HG02840 (cell line): ENCODE measurements around the gene TMEM209.
"Not testable (repeated sequence)": the region's sequence is repeated elsewhere in the genome, so short reads cannot be mapped to it uniquely, and the experiment has no call there.

Experiments
- ATAC-seq: cut with Tn5 transposase; IDR thresholded peaks from one replicate; pipeline ENCODE4 v1.9.1; 2021; ENCODE audit warnings: mild to moderate bottlenecking, moderate library complexity, moderate number of reproducible peaks; ENCODE audit not compliant: unreplicated experiment, low FRiP score

TMEM209 gene

DNA sequence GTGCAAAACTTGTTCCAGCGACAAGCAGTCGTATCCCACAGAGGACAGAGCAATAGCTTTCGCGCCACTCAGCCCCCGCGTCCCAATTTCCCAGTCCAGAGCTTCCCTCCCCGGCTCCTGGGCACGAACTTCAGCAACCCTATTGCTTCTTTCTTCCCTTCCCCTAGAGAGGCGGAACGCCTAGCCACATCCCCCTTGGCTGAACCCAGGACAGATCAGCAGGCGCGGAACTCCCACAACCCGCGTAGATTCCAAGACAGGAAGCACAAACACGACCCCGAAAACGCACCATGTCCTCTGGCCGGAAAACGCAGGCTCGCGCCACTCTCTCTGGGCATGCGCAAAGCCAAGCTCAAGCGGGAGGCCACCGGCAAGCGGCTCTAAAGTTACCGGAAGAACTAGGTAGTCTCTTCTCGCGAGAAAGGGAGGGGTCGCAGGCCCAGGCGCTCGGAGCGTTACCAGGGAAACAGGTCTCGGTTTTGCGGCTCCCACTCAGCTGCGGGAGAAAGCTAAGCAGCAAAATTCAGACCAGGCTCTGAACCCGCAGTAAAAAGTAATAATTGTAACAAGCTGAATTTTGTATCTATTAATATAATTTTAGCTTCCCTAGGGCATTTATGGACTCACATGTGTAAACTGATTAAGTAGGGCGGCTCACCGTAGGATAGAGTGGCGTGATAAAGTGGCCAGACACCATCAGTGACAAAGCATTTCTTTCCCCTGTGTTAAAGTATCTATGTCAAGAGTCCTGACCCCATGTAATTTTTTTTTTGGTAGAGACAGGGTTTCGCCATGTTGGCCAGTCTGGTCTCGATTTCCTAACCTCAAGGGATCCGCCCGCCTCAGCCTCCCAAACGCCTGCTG lies at the start of gene TMEM209:
Gene TMEM209 (minus strand): TSS at position 323 of the 864 bp plus-strand sequence. CDS start 31 bp downstream, at position 292.
- ATAC-seq = peak; percentile 94

DNA sequence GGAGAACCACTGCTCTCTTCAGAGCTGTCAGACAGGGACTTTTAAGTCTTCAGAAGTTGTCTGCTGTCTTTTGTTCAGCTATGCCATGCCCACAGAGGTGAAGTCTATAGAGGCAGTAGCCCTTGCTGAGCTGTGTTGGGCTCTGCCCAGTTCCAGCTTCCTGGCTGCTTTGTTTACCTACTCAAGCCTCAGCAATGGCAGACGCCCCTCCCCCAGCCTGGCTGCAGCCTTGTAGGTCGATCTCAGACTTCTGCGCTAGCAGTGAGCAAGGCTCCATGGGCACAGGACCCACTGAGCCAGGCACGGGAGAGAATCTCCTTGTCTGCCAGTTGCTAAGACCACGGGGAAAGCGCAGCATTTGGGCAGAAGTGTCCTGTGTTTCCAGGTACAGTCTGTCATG lies 49.3 kb upstream of the TMEM209 start:
- ATAC-seq = no peak

DNA sequence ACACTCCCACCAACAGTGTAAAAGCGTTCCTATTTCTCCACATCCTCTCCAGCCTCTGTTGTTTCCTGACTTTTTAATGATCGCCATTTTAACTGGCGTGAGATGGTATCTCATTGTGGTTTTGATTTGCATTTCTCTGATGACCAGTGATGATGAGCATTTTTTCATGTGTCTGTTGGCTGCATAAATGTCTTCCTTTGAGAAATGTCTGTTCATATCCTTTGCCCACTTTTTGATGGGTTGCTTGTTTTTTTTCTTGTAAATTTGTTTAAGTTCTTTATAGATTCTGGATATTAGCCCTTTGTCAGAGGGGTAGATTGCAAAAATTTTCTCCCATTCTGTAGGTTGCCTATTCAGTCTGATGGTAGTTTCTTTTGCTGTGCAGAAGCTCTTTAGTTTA lies 44.4 kb upstream of the TMEM209 start:
- not testable (repeated sequence) for ATAC-seq

DNA sequence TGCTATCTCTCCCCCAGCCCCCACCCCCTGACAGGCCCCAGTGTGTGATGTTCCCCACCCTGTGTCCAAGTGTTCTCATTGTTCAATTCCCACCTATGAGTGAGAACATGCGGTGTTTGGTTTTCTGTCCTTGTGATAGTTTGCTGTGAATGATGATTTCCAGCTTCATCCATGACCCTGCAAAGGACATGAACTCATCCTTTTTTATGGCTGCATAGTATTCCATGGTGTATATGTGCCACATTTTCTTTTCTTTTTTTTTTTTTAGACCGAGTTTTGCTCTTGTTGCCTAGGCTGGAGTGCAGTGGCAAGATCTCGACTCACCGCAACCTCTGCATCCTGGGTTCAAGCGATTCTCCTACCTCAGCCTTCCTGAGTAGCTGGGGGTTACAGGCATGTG lies 43.6 kb upstream of the TMEM209 start:
- ATAC-seq = not testable (repeated sequence)

DNA sequence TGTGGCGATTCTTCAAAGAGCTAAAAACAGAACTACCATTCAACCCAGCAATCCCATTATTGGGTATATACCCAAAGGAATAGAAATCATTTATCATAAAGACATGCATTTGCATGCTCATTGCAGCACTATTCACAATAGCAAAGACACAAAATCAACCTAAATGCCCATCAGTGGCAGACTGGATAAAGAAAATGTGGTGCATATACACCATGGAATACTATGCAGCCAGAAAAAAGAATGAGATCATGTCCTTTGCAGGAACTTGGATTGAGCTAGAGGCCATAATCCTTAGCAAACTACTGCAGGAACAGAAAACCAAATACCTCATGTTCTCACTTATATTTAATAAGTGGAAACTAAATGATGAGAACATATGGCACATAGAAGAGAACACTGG lies 41.3 kb upstream of the TMEM209 start:
- not testable (repeated sequence) for ATAC-seq

DNA sequence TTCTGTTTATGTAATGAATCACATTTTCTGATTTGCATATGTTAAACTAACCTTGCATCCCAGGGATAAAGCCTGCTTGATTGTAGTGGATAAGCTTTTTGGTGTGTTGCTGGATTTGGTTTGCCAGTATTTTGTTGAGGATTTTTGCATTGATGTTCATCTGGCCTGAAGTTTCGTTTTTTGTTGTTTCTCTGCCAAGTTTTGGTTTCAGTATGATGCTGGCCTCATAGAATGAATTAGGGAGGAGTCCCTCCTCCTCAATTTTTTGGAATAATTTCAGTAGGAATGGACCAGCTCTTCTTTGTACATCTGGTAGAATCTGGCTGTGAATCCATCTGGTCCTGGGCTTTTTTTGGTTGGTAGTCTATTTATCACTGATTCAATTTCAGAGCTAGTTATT lies 38.3 kb upstream of the TMEM209 start:
- not testable (repeated sequence) for ATAC-seq

DNA sequence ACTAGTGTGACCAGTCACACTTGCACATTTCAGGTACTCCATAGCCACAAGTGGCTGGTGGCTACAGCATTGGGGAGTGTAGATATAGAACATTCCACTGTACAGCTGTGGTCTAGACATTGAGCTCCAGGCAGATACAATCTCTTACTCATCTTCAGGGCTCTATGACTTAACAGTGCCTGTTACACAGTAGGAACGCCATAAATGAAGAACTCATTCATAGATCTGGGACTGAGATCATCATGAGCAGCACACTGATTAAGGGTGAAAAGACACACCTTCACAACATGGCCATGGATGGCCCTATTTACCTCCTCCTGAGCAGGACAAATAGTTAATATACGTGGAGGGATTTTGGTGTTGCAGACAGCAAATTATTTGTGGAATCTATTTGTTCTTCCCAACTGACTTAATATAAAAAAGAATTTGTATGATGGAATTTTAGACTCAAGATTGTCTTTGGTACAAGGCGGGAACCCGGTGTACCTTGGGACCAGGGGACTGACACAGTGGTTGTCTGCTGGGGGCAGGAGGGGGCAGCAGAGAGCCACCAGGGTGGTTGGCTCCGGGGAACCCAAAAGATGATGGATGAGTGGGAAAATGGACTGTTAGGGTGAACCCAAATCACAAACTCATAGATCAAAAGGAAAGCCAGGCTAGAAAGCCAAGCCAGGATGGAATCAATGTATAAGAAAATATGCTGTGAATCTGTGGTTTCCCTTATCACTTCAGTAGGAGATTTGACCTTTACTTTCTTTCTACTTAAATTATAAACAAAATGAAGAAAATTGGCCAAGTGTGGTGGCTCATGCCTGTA lies 37.2 kb upstream of the TMEM209 start:
- ATAC-seq = no peak

DNA sequence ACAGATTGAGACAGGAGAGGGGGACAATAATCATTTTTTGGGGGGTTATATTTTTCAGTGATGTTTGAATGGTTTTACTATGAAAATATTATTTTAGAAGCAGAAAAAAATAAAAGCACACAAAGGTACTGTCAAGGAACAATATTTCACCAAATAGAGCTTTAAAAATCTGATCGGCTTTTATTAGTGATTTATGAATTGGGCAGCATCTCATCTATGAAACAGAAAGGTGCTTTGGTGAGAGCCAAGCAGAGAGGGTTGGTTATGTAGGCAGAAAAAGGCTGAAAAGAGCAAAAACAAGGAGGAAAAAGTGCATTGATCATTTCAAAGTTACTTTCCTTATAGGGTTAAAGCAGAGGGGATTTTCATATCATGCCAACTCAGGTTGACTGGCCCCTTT lies 35.0 kb upstream of the TMEM209 start:
- ATAC-seq = no peak

DNA sequence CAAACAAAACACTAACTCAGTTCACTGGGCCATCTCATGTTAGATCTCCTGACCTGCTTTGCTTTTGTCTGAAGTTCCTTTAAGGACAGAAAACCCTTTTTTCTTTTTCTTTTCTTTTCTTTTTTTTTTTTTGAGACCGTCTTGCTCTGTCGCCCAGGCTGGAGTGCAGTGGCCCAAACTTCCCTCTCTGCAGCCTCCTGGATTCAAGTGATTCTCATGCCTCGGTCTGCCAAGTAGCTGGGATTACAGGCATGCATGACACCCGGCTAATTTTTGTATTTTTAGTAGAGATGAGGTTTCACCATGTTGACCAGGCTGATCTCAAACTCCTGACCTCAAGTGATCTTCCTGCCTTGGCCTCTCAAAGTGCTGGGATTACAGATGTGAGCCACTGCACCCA lies 31.2 kb upstream of the TMEM209 start:
- ATAC-seq = not testable (repeated sequence)

DNA sequence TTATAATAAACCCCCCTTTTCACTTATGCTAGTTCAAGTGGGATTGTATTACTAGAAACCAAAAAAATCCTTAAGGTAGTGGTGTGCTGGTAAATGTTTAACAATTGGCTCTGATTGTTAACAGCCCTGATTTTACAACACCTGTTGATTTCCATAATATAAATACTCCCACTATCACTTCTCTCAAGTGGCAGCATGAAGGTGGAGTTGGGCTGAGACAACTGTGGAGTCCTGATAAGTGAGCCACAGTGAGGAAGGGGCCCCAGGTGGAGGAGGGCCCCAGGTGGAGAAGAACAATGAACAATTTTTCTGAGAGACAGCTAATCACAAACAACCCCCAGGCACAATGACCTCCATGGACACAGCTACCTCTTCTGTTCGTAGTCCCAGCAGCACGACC lies 28.9 kb upstream of the TMEM209 start:
- ATAC-seq = no peak

DNA sequence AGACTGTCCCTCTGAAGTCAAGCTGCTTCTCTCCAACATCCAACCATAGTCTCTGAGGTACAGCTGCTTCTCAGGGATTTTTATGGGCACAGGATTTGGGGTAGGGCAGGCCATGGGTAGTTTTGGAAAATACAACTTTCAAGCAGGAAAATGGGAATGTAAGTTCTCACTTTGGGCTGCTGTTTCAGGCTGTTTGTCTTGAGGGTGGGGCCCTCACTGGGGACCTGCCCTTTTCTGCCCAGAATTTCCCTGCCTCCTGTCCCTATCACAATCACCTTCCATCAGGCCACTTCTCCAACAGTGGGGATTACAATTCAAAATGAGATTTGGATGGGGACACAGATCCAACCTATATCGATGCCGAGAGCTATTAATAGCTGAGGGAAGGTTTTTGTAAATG lies 27.0 kb upstream of the TMEM209 start:
- no peak for ATAC-seq

DNA sequence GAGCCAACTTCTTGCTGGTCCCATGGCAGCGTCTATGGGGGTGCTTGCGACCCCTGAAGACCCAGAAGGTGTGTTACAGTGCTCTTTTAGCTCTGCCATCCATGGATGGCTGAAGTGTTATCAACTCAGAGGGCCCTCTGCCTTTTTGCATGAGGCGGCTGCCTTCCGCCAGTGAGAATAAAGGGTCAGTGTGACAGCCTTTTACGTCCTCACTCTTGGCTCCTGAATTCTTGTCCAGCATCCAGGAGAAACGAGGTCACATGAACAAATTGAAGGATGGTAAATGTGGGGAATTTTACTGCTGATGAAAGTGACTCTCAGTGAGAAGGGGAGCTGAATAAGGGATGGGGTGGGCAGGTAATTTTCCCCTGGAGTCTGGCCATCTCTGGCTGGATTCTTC lies 26.6 kb upstream of the TMEM209 start:
- no peak for ATAC-seq

DNA sequence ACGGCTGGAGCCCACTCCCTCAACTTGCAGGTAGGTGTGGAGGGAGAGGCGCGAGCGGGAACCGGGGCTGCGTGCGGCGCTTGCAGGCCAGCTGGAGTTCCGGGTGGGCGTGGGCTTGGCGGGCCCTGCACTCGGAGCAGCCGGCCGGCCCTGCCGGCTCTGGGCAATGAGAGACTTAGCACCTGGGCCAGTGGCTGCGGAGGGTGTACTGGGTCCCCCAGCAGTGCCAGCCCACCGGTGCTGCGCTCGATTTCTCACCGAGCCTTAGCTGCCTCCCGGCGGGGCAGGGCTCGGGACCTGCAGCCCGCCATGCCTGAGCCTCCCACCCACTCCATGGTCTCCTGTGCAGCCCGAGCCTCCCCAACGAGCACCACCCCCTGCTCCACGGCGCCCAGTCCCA lies 24.8 kb upstream of the TMEM209 start:
- not testable (repeated sequence) for ATAC-seq

DNA sequence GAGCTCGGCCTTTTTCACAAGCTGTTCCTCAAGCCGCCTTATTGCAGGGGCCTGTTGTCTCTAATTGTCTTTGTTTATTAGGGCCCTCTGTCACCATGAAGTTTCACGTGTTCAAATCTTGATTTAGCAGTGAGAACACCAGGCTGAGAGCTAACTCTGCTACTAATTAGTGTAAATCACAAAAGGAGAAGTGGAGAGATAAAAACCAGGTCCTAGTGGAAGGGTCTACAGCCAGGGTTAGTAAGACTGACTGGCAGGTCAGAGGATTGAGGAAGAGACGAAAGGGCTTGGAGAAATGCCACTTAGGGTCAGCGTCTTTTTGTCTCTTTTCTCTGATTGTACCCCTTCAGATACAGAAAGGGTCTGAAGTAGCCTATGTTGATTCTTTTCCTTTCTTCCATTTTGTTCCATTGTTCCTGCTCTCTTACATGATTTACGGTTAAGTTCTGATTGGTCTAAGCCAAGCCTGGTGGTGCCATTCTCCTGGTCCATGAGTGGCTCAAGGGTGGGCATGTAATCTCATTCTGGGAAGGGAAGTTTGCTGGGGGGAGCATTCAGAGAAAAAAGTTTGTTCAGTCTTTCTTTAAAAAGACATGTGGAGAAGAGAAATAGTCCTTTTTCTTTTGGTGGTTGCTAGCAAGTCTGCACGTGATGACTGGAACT lies 23.8 kb upstream of the TMEM209 start:
- ATAC-seq = no peak

DNA sequence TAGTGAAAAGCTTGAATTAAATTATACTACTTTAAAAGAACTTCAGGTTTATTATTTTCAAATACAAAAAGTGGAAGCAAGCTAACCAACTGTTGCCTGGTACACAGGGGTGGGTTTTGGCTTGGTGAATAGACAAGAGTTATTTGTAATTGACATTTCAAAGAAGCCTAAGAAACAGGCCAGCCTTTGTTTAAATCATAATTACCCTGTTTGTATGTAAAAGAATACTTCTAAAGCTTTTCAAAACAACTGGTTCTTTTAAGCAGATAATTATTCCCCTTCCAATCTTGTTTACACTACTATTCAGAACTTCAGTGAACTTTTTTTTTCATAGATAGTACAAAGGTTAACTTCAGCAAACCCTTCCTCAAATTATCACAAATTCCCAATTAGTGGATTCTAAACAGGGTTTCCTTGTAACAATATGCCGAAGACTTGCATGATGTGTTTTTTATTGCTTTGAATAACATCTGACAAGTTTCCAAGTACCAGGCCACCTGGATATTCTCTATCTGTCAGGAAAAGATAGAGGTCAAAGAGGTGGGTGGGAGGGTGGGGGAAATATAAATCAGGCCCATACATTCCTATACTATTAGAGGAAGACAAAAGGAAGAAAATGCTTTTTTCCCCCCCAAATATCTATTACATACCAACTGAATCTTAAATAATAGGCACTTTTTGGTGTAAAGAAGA lies 22.8 kb upstream of the TMEM209 start:
- no peak for ATAC-seq

DNA sequence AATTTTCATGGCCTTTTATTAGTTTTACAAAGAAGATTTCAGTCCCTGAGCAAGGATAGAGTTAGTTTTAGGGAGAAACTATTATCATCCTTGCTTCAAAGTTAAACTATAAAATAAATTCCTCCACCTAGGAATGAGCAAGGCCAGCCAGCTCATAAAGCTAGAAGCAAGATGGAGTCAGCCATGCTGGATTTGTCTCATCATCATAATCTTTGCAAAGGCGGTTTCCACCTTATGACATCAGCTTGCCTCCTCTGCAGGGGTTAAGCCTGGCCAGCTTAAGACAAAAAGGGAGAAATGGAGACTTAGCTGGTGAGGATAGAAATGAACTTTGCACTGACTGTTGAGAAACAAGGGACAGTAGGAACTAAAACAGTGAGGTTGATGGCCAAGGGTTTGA lies 21.1 kb upstream of the TMEM209 start:
- no peak for ATAC-seq

DNA sequence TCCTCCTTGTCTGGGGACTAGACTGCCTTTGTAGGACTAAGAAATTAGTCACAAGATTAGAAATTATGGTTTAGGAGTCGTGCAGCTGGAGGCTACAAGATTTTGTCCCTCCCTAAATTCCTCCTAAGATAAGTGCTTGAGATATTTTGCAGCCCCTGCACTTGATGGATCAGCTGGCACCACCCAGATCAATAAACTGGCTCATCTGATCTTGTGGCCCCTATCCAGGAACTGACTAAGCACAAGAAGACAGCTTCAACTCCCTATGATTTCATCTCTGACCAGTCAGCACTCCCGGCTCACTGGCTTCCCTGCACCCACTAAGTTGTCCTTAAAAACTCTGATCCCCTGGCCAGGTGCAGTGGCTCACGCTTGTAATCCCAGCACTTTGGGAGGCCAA lies 19.7 kb upstream of the TMEM209 start:
- ATAC-seq = not testable (repeated sequence)

DNA sequence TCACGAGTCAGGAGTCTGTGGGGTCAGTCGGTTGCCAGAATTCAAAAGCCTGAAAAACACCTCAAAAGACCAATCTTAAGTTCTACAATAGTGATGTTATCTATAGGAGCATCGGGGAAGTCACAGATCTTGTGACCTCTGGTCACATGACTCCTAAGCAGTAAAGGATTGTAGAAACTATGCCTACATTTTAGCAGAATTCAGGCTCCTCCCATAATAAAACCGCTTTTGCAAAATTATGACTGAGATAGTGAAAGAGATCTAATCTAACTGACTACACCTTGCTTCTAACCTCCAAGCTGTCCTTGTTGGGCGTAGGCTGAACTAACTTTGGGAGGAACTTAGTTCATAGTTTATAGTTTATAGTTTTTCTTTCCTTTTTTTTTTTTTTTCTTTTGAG lies 19.0 kb upstream of the TMEM209 start:
- no peak for ATAC-seq

DNA sequence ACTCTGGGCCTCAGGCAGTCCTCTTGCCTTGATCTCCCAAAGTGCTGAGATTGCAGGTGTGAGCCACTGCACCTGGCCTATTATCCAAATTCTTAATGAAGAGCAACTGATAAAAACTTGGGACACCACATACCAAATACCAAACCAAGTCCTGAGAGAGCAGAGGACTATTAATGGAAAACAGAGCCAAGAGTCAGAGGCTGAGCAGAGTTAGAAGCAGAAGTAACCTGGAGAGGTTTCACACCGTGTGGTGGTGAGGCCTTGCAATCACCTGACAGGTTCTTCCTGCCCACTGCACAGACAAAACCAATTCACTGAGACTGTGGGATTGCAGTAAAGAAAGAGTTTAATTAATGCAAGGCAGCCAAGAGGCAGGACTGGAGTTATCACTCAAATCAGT lies 18.4 kb upstream of the TMEM209 start:
- no peak for ATAC-seq

DNA sequence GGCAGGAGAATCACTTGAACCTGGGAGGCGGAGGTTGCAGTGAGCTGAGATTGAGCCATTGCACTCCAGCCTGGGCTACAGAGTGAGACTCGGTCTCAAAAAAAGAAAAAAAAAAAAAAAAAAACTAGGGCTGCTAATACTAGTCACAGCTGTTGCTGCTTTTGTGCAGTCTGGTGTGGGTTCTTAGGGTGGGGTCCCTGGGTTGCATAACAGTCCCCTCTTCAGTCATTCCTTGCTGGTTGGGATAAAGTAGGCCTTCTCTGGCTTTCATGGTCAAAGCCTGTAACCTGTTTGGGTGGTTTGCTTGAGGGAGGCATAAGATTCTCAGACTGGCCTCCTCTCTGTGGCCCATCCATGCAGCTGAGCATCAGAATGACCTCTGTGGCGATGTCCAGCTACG lies 16.5 kb upstream of the TMEM209 start:
- no peak for ATAC-seq
